Muscle layer of duodenum (tissue), 2 donors: ENCODE data around the gene TSTD1.

Experiments used
- H3K27ac ChIP-seq: one replicate; pipeline ENCODE4 v1.7.0; 2013; ENCODE audit warnings: mild to moderate bottlenecking, low read length
- H3K27me3 ChIP-seq: one replicate; pipeline ENCODE4 v1.7.0; 2013; ENCODE audit warnings: low read depth, mild to moderate bottlenecking, control low read depth, low read length
- H3K36me3 ChIP-seq, 2 donors: one replicate each; pipeline ENCODE4 v1.7.0; 2013; ENCODE audit warnings: low read length in 2 of 2, control low read depth in 1 of 2, mild to moderate bottlenecking in 1 of 2; ENCODE audit not compliant: insufficient read depth in 2 of 2, control insufficient read depth in 1 of 2
- H3K4me1 ChIP-seq, 2 donors: one replicate each; pipeline ENCODE4 v1.7.0; 2013; ENCODE audit warnings: low read length in 2 of 2, mild to moderate bottlenecking in 2 of 2, control low read depth in 1 of 2, moderate library complexity in 1 of 2; ENCODE audit not compliant: insufficient read depth in 2 of 2, control insufficient read depth in 1 of 2
- H3K4me3 ChIP-seq, 2 donors: one replicate each; pipeline ENCODE4 v1.7.0; 2013; ENCODE audit warnings: low read length in 2 of 2, low read depth in 1 of 2, mild to moderate bottlenecking in 1 of 2
- H3K9me3 ChIP-seq, 2 donors: one replicate each; pipeline ENCODE4 v1.7.0; 2013; ENCODE audit warnings: low read length in 2 of 2, control low read depth in 1 of 2, mild to moderate bottlenecking in 1 of 2; ENCODE audit not compliant: control insufficient read depth in 1 of 2
- donor health status: healthy.

The TSTD1 gene

GRCh38 chr1:161046605-161047228 lies 8.0 kb upstream of the TSTD1 start:
- Histone ChIP-seq H3K27ac (peak overlapping the region; percentile 99), H3K4me1 (peaks cover 4 to 6% of the 10 kb centered on the region in 2 donors), H3K4me3 (peak overlapping the region; percentile 75 to 84), H3K27me3 (no peaks in the 10 kb centered on the region), H3K36me3 (peaks cover 18 to 21% of the 10 kb centered on the region in 2 donors), H3K9me3 (no peaks in the 10 kb centered on the region)

GRCh38 chr1:161045736-161046604 lies 7.2 kb upstream of the TSTD1 start, which contains the start of gene USF1:
USF1 (minus strand) TSS chr1:161045977; CDS start chr1:161043275, 2,702 bp downstream.
- peaks cover 4 to 6% of the 10 kb centered on the region in 2 donors for H3K4me1 ChIP-seq
- no peaks in the 10 kb centered on the region for H3K9me3 ChIP-seq
- H3K36me3 ChIP-seq: peaks cover 24 to 26% of the 10 kb centered on the region in 2 donors
- peak within 1 kb of the TSS; percentile 99 for H3K27ac ChIP-seq
- no peaks in the 10 kb centered on the region for H3K27me3 ChIP-seq
- peak within 1 kb of the TSS; percentile 75 to 84 for H3K4me3 ChIP-seq

DNA sequence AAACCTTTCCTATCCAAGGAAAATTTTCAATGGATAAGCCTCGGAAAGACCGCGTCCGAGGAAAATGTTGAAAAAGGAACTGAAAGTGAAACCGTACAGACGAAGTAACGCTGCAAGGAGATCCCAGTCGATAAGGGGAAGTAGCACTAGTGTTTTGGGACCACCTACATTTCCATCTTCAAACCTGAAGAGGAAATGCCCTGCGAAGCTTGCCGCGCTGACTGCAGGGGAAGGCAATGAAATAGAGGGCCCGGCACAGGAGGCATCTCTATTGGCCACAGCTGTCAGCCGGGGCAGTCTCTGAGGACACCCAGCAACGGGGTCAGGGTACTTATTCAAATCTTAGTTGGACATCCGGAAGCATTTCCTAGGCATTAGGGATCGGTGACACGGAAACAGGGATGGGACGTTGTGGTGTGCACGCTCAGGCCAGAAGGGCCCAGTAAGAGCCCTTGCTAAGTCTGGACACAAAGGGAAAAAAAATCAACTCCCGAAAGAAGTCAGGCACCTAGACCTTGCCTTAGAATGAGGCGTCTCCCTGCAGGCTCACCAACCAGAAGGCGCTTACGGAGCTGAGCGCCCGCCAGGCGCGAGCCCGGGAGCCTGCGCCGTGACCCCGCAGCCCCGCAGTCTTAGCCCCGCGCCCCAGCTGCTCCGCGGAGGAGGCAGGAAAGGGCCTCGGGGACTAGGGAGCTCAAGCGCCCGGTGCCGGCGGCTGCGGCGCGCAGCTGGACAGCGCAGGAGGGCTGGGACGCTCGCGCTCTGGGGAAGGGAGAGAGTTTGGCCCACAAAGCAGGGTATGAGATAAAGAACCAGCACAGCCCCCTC lies 6.4 kb upstream of the TSTD1 start:
- Histone ChIP-seq H3K27me3 (no peaks in the 10 kb centered on the region), H3K9me3 (no peaks in the 10 kb centered on the region), H3K27ac (peak overlapping the region; percentile 99), H3K4me3 (peak overlapping the region; percentile 75 to 84), H3K4me1 (peaks cover 4 to 6% of the 10 kb centered on the region in 2 donors), H3K36me3 (peaks cover 32 to 34% of the 10 kb centered on the region in 2 donors)

DNA sequence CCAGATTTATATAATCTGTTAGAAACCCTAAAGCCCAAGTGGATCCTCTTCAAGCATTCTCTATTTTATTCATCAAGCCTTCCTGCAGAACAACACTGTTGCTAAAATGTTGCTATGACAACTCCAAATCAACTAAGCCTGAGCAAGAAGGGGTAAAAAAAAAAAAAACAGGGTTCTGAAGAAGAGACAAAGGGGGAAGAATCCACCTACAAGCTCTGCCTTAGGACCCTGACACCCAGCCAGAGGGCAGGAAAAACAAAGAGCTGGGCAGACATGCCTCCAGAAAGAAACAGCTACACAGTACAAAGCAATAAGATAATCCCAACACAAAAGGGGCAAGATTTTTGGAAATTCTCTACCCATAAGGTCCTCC lies 5.8 kb upstream of the TSTD1 start:
- no peaks in the 10 kb centered on the region for H3K9me3 ChIP-seq
- H3K27ac ChIP-seq: peak overlapping the region; percentile 99
- H3K36me3 ChIP-seq: peaks cover 38 to 40% of the 10 kb centered on the region in 2 donors
- H3K27me3 ChIP-seq: no peaks in the 10 kb centered on the region
- peak overlapping the region; percentile 75 to 84 for H3K4me3 ChIP-seq
- H3K4me1 ChIP-seq: peaks cover 4 to 6% of the 10 kb centered on the region in 2 donors

DNA sequence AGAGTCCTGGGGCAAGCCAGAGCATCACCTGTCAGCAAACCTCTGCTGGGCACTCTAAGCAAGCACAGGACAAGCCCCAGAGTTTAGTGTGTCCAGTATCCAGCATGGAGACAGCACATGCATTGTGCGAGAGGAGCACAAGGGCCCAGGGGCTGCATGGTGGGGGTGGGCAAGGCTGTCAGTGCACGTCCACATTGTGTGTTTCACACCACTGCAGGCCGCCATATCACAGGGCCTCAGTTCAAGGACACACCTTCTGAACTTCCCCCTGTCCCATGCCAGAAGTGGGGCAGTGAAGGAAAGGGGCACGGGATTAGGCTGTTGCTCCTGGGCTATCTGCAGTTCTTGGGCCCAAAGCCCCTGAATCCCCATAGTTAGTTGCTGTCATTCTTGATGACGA lies 782 bp upstream of the TSTD1 start:
- Histone ChIP-seq H3K9me3 (no peaks in the 10 kb centered on the region), H3K27me3 (no peaks in the 10 kb centered on the region), H3K36me3 (peaks cover 36 to 38% of the 10 kb centered on the region in 2 donors), H3K4me3 (no peak overlapping the region), H3K27ac (no peak overlapping the region), H3K4me1 (peaks cover 7 to 14% of the 10 kb centered on the region in 2 donors)

DNA sequence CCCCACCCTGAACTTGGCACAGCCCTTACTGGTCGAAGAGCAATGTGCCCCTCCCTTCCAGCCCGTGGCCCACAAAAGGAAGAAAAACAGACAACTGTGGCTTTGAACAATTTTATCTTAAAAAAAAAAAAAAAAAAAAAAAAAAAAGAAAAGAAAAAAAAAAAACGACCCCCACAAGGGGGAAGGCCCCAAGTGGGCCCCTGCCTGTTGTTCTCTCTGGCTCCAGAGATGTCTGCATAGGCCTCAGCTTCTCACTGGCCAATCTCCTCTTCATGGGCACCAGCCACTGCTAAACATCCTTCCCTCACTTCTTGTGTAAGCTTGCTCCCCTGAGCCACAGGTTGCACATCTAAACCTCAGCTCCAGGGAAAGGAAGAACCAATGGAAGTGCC lies 386 bp upstream of the TSTD1 start:
- Histone ChIP-seq H3K27ac (no peak overlapping the region), H3K4me3 (peak overlapping the region; percentile 56 to 67), H3K27me3 (no peaks in the 10 kb centered on the region), H3K9me3 (no peaks in the 10 kb centered on the region), H3K36me3 (peaks cover 36 to 38% of the 10 kb centered on the region in 2 donors), H3K4me1 (peaks cover 5 to 10% of the 10 kb centered on the region in 2 donors)

DNA sequence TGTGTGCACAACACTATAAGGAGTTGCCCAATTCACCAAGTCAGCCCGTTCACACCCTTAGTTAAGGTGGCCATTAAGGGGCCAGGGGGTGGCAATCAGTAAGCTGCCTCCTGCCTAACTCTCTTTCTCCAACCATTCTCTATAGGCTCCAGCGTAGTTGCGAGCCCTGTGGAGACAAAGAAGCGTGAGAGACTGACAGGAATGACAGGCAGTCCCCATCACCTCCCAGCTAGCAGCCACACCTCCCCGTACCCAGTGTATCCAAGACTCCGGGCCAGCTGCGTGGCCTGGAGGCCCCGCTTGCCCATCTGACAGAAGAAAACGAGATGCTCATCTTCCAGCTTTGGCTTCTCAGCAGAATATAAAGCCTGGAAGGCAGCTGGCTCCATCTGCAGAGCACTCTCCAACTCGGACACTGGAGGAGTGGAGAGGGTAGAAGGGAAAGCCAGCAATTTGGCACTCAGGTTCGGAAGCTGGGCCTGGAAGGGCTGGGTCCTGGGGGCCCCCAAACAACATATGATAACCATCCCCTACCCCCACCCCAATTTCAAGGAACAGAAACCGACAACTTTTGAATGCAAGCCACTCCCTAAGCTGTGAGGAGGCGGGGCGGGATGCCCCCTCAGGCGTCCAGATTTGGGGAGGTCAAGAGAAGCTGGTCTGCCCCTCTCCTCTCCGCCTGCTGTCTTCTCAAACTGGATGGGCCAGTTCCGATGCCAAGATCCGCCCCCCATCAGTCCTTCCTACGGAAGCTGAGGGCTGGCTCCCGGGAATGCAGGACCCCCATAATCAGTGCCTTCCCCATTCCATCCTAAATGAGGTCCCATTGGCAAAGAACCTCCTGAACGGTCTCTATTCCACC lies 872 bp downstream of the TSTD1 start:
- H3K27me3 ChIP-seq: no peaks in the 10 kb centered on the region
- no peaks in the 10 kb centered on the region for H3K9me3 ChIP-seq
- H3K4me1 ChIP-seq: peaks cover 4 to 8% of the 10 kb centered on the region in 2 donors
- H3K4me3 ChIP-seq: peak overlapping the region; percentile 56 to 67
- H3K36me3 ChIP-seq: peaks cover 32 to 38% of the 10 kb centered on the region in 2 donors
- no peak overlapping the region for H3K27ac ChIP-seq

DNA sequence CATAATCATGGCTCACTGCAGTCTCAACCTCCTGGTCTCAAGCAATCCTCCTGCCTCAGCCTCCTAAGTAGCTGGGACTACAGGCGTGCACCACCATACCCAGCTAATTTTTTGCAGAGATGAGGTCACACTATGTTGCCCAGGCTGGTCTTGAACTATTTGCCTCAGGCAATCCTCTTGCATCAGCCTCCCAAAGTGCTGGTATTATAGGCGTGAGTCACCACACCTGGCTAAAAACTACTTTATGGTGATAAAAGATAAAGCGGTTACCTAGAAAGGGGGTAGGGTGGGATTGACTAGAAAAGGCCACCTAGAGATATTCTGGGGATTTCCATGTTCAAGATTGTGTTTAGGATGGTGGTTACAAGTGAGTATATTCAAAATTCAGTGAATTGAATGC lies 5.0 kb downstream of the TSTD1 start:
- no peaks in the 10 kb centered on the region for H3K9me3 ChIP-seq
- no peak overlapping the region for H3K4me3 ChIP-seq
- no peak overlapping the region for H3K27ac ChIP-seq
- no peaks in the 10 kb centered on the region for H3K27me3 ChIP-seq
- H3K4me1 ChIP-seq: peaks cover 4 to 8% of the 10 kb centered on the region in 2 donors
- H3K36me3 ChIP-seq: no peaks in the 10 kb centered on the region

DNA sequence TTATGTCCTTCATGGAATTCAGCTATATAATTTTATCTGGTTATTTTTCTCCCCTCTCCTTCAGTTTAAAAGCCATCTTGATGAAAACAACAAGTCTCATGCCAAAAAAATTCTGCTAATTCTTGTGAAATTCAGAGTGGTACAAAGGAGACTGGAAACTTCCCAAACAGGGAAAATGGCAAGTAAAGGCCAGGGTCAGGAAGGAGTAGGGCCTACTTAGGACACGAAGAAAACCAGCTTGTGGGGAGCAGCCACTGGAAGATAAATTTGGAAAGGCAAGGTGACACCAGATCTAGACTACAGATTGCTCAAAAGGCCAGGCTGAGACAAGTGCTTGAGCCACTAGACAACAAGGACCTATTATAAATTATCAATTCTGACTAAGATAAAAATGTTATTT lies 6.4 kb downstream of the TSTD1 start:
- Histone ChIP-seq H3K36me3 (no peaks in the 10 kb centered on the region), H3K4me3 (no peak overlapping the region), H3K9me3 (no peaks in the 10 kb centered on the region), H3K27me3 (no peaks in the 10 kb centered on the region), H3K4me1 (no peaks in the 10 kb centered on the region), H3K27ac (no peak overlapping the region)

DNA sequence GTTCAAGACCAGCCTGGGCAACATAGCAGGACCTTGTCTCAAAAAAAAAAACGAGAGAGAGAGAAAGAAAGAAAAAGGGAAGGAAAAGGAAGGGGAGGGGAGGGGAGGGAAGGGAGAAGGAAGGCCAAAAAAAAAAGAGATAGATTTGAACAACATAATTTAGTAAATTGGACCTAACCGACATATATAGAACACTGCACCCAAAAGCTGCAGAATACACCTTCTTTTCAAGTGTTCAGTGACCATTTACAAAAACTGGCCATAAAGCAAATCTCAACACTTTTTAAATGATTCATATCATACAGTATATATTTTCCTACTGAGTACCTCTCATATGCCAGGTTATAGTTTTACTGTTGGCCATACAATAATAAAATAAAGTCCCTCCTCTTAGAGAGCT lies 6.9 kb downstream of the TSTD1 start:
- Histone ChIP-seq H3K36me3 (no peaks in the 10 kb centered on the region), H3K9me3 (no peaks in the 10 kb centered on the region), H3K4me1 (no peaks in the 10 kb centered on the region), H3K27me3 (no peaks in the 10 kb centered on the region), H3K4me3 (no peak overlapping the region), H3K27ac (no peak overlapping the region)
